H1 (cell line): ENCODE results near the gene MCC.

Source experiments
- FOSL1 ChIP-seq: IDR thresholded peaks from 2 replicates; pipeline ENCODE4 v1.6.1; 2011; ENCODE audit warnings: mild to moderate bottlenecking, low read depth, low read length, moderate library complexity; ENCODE audit not compliant: insufficient read depth
- TF ChIP-seq, protein P1 (sequence below), 3 experiments: IDR thresholded peaks; 1 replicate in 2 of 3; 2 replicates in 1 of 3; pipeline versions ENCODE4 v1.5.1 to v1.6.1; 2011; ENCODE audit warnings: low read length in 3 of 3, mild to moderate bottlenecking in 3 of 3, inconsistent platforms in 2 of 3, low read depth in 1 of 3, moderate library complexity in 1 of 3; ENCODE audit not compliant: insufficient read depth in 1 of 3; ENCODE audit errors: control extremely low read depth in 1 of 3

DNA sequence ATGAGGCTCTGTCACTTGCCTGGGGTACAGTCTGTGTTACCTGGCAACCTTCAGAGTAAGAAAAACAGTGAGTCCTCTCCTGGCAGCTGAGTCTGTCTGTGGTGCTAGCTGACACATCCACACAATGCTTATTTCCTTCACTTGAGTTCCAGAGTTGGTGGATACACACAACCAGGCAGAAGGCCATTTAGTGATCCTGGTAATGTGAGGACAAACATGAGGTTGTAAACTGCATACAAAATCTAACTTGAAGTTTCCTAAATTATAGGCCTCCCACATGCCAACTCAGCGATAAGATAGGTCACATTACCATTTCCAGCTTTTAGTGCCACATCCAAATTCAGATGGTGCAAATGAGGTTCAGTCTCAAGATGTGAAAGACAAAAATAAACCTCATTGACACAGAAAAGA is 386.1 kb downstream of the MCC start:
- TF ChIP-seq, protein P1, sequence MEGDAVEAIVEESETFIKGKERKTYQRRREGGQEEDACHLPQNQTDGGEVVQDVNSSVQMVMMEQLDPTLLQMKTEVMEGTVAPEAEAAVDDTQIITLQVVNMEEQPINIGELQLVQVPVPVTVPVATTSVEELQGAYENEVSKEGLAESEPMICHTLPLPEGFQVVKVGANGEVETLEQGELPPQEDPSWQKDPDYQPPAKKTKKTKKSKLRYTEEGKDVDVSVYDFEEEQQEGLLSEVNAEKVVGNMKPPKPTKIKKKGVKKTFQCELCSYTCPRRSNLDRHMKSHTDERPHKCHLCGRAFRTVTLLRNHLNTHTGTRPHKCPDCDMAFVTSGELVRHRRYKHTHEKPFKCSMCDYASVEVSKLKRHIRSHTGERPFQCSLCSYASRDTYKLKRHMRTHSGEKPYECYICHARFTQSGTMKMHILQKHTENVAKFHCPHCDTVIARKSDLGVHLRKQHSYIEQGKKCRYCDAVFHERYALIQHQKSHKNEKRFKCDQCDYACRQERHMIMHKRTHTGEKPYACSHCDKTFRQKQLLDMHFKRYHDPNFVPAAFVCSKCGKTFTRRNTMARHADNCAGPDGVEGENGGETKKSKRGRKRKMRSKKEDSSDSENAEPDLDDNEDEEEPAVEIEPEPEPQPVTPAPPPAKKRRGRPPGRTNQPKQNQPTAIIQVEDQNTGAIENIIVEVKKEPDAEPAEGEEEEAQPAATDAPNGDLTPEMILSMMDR (IDR thresholded peaks at IDR 0.05; ENCODE audit: control extremely low read depth in 1 of 3, insufficient read depth in 1 of 3, low read depth in 1 of 3, low read length in 3 of 3) = no peak
- TF ChIP-seq FOSL1 = no peak
